HG02884 (cell line): ENCODE results near the gene BUB1.
"Not testable (repeated sequence)": the region's sequence is repeated elsewhere in the genome, so short reads cannot be mapped to it uniquely, and the experiment has no call there.

Experiments used
- ATAC-seq: cut with Tn5 transposase; IDR thresholded peaks from one replicate; pipeline ENCODE4 v1.9.1; 2021; ENCODE audit warnings: mild to moderate bottlenecking, moderate library complexity; ENCODE audit not compliant: unreplicated experiment

Gene BUB1

DNA sequence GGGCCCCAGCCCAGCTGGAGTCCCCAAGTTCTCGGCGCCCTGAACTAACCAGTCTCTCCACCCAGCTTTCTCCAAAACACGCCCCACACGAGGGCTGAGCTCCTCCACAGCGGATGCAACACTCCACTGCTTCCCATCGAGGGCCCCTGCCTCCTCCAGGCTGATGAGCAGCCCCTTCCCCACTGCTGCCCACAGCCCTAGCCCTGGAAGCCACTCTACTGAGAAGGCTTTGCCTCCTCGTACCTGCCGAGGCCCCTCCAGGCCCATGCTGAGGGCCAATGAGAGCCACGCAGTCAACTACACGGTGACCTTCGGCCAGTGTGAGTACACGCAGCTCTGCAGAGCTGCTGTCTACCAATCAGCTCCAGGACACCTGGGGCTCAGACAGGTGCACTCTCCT, 72.8 kb downstream of the BUB1 start:
- not testable (repeated sequence) for ATAC-seq

- not testable (repeated sequence) for ATAC-seq
These were observed 73.8 kb downstream of the BUB1 start for GRCh38 chr2:110603917-110604591.

DNA sequence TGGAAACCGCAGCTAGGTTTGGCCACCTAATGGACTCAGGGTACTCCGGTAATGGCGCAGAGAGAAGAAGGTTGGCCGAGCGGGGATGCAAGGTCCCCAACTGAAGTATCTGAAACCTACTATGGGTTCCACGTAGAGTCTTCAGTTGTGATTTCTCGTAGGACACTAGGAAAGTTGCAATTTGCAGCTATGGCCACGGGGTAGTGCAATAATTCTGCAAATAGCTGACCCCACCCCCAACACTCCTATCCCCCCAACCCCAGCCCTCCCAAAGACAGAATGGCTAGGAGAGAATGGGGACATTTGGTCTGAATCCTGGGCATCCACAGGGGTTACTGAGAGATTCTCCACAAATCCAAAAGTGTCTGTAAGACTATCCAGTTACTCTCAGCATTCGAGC, 75.7 kb downstream of the BUB1 start:
- not testable (repeated sequence) for ATAC-seq

- ATAC-seq = not testable (repeated sequence)
These were observed 85.9 kb downstream of the BUB1 start for GRCh38 chr2:110591973-110592372.

GRCh38 chr2:110589677-110590330, 88.1 kb downstream of the BUB1 start:
- ATAC-seq = not testable (repeated sequence)

GRCh38 chr2:110588520-110588919, 89.3 kb downstream of the BUB1 start:
- not testable (repeated sequence) for ATAC-seq
